DMS79 treated with DMSO at 0.1 percent for 48 hours (cell line): ENCODE data around the gene H2BW1.
"Not testable (repeated sequence)": the region's sequence is repeated elsewhere in the genome, so short reads cannot be mapped to it uniquely, and the experiment has no call there.

Experiments
- DNase-seq: peaks from one replicate; lab custom pipeline; 2025; lab: John Stamatoyannopoulos, UW

The H2BW1 gene, protein sequence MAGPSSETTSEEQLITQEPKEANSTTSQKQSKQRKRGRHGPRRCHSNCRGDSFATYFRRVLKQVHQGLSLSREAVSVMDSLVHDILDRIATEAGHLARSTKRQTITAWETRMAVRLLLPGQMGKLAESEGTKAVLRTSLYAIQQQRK

DNA sequence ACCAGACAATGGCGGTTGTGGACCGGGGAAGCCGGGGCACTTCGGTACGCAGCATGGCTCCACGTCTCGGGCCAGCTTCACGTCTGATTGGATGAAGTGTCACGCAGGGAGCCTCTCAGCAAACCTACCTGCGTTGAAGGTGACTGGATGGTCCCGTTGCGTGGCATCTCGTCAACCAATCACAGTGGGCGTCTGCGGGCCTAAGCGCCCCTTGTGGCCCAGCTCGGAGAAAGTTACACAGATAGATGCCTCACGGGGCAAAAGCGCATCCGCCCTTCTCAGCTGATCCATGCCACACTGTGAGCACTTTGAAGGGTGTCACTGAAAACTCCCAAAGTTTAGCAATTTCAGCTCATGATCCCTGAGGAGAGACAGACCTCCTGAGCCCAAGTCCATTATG is at the start of gene H2BW1:
TSS of gene H2BW1 (minus strand) at position 103 of the 400 bp plus-strand sequence. CDS start 132 bp downstream, outside the sequence.
- no peak for DNase-seq

- not testable (repeated sequence) for DNase-seq
Observed at GRCh38 chrX:104062636-104063035, 49.1 kb upstream of the H2BW1 start.

DNA sequence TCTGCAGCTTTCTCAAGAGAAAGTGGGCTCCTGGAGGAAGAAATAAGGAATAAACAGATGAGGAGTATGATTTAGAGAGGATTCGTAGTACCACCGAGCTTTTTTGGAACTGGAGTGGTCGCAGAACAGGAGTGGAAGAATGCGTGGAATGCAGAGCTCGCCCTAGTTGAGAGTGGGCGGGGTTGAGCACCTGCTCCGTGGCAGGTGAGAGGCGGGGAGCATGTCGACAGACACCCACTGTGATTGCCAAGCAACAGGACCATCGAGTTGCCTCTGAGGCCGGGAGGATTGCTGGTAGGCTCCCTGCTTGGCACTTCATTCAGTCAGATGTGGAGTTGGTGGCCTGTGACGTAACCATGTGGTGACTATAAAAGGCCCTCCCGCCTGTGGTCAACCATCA is 41.4 kb upstream of the H2BW1 start:
- DNase-seq = not testable (repeated sequence)

- no peak for DNase-seq
Observed at GRCh38 chrX:104047171-104047570, 33.7 kb upstream of the H2BW1 start.

DNA sequence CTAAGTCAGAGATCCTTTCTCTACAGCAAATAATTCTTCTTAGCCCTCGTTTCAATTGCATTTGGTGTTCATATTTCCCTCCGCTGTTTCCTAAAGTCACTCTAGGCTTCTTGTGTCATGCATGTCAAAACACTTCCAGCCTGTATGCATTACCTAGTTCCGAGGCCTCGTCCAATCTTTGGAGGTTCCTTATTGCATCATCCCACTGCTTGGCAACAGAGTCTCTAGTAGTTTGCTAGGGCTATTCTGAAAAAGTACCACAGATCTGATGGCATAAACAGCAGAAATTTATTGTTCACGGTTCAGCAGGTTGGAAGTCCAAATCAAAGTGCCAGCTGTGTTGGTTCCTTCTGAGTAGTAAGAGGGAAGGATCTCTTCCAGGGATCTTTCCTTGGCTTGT is 32.1 kb upstream of the H2BW1 start:
- peak; percentile 15 for DNase-seq

DNA sequence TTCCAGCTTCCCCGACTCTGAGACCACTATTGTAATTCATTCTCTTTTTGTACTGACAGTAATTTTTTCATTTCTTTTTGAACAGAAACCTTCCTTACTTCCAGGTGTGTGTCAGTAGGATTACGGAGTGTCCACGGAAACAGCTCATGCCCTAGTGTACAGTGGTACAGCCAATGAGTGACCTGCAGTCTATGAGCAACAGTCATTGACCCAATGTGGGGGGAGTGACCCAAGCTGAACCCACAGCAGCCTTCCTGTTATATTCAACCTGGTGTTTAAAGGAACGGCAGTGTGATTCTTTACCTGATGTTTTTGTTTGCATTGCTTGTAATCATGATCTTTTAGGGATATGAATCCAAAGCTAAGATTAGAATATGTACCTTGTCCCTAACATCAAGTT is 27.5 kb upstream of the H2BW1 start:
- DNase-seq = no peak

DNA sequence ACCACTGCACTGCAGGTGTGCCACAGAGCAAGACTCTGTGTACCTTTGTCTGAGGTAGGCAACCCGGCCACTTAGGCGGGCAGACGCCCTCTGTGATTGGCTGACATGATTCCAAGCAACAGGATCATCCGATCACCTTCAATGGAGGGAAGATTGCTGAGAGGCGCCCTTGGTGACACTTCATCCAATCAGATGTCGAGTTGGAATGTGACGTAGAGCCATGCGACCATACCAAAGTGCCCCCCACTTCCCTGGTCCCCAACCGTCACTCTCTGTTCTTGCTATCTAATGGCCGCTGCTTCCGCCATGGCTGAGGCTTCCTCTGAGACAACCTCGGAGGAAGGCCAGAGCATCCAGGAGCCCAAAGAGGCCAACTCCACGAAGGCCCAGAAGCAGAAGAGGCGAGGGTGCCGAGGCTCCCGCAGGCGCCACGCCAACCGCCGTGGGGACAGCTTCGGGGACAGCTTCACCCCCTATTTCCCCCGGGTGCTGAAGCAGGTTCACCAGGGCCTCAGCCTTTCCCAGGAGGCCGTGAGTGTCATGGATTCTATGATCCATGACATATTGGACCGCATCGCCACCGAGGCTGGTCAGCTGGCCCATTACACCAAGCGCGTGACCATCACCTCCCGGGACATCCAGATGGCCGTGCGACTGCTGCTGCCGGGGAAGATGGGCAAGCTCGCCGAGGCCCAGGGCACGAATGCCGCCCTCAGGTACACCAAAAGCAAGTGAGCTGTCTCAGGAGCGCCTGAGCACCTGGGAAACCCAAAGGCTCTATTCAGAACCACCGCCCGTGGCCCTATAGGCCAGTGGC is 26.4 kb upstream of the H2BW1 start, which contains the start of gene H2BW2:
TSS of gene H2BW2 (plus strand) at position 268 of the 817 bp plus-strand sequence. CDS start at position 307, 39 bp downstream.
- DNase-seq = no peak

DNA sequence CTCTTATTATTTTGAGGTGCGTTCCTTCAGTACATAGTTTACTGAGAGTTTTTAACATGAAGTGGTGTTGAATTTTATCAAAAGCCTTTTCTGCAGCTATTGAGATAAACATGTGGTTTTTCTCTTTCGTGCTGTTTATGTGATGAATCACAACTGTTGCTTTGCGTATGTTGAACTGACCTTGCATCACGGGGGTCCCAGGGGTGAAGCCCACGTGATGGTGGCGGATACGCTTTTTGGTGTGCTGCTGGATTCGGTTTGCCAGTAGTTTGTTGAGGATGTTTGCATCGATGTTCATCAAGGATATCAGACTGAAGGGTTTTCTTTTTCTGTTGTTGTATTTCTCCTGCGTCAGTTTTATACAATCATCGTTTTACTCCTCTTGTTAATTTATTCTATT is 4.6 kb upstream of the H2BW1 start:
- DNase-seq = no peak

- DNase-seq = not testable (repeated sequence)
Observed at GRCh38 chrX:104015576-104015975, 2.1 kb upstream of the H2BW1 start.

DNA sequence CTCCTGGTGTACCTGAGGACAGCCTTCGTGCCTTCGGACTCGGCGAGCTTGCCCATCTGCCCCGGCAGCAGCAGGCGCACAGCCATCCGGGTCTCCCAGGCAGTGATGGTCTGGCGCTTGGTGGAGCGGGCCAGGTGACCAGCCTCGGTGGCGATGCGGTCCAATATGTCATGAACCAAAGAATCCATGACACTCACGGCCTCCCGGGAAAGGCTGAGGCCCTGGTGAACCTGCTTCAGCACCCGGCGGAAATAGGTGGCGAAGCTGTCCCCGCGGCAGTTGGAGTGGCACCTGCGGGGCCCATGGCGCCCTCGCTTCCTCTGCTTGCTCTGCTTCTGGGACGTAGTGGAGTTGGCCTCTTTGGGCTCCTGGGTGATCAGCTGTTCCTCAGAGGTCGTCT is 350 bp downstream of the H2BW1 start:
- no peak for DNase-seq

DNA sequence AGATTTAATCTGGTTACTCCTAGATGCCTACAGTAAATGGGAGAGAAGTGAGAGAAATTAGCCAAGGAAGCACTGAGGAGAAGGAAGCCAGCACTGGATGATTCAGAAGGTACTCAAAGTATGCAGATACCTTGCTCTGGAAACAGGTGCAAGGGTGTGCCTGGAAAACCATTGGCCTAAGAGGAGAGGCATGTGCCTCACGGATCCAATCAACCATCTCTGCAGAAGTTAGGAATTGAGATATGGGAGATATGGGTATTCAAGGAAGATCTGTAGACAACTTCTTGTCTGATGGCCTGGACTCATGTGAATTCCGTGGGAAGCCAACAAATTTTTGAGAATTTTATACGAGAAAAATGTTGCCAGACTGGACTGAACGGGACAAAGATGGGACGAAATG is 4.7 kb downstream of the H2BW1 start:
- DNase-seq = no peak

DNA sequence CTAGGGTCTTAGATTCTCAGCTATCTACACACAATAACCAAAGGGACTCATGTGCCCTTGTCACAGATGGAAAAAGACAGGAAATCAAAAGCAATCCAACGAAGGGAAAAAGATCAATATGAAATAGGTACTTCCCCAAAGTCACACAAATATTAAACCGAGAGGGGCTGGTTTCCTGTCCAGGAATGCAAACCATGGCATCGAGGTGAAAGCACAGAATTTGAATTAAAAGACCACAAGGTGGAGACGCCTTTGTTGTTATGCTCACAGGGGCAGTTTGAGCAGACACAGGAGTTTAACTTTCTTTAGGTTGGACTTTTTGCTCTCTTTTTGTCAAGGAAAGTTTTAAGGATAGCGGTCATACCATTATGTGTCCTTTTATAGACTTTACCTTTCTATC is 14.3 kb downstream of the H2BW1 start:
- DNase-seq = no peak

DNA sequence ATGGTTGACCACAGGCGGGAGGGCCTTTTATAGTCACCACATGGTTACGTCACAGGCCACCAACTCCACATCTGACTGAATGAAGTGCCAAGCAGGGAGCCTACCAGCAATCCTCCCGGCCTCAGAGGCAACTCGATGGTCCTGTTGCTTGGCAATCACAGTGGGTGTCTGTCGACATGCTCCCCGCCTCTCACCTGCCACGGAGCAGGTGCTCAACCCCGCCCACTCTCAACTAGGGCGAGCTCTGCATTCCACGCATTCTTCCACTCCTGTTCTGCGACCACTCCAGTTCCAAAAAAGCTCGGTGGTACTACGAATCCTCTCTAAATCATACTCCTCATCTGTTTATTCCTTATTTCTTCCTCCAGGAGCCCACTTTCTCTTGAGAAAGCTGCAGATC is 30.0 kb downstream of the H2BW1 start:
- not testable (repeated sequence) for DNase-seq

DNA sequence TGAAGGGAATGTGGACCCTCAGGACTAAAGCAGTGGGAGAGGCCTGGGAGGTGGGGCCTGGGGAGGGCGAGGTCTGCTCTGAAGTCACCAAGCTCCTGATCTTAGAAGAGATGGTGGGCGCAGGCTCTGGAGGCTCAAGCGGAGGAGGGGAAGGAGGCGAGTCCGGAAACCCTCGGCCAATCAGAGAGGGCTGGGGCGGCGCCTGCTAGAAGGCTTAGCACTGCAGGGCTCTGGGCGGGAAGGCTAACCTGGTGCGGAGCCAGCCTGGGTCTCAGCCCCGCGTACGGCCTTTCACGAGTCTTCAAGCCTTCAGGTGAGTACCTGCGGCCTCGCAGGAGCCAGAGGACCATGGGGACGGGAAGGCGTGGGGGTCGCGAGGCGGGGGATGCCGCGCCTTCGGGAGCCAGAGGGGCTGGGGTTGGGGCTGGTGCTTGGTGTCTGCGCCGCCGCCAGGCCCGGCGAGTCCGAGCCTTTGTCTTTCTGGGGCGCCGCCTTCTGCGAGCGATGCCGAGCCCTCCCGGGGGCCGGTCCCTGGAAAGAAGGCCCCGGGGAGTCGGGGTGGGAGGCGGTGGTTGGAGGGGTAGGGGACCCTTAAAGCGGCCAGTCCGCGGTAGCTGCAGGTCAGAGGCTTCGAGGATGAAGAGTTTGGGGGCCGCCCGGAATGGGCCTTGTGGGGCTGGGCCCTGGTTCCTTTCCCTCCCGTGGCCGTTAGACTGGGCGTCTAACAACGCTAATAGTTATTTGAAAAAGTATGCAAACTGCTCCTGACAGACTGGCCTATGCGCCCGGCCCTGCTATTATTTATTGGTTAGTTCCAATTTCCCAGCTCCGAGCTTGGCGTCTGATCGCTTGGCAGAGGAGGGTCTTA is 50.9 kb downstream of the H2BW1 start, which contains the start of gene TMSB15B:
TSS of gene TMSB15B (plus strand) at position 217 of the 868 bp plus-strand sequence.
- DNase-seq = not testable (repeated sequence)
